ENCODE measurements around the gene STEAP4.

Gene STEAP4

GRCh38 chr7:88328787-88329186, 22.1 kb upstream of the STEAP4 start:
- no peak for ATAC-seq (ENCODE audit: low read depth)
- Mint-ChIP-seq H3K4me3 (no peak overlapping the region), H3K4me1 (no peaks in the 10 kb centered on the region), H3K36me3 (no peaks in the 10 kb centered on the region), H3K9me3 (no peaks in the 10 kb centered on the region), H3K27me3 (no peaks in the 10 kb centered on the region), H3K27ac (no peak overlapping the region)
- no peak for DNase-seq (ENCODE audit: low spot score in 2 of 2)

GRCh38 chr7:88324699-88325098, 18.0 kb upstream of the STEAP4 start:
- no peak for ATAC-seq (ENCODE audit: low read depth)
- no peak overlapping the region for H3K27ac Mint-ChIP-seq
- H3K4me1 Mint-ChIP-seq, result peaks cover 4% of the 10 kb centered on the region
- H3K9me3 Mint-ChIP-seq, result no peaks in the 10 kb centered on the region
- DNase-seq (ENCODE audit: low spot score in 2 of 2), result no peak
- no peak overlapping the region for H3K4me3 Mint-ChIP-seq
- H3K27me3 Mint-ChIP-seq, result no peaks in the 10 kb centered on the region
- H3K36me3 Mint-ChIP-seq, result no peaks in the 10 kb centered on the region

- H3K36me3 Mint-ChIP-seq, result no peaks in the 10 kb centered on the region
- H3K4me3 Mint-ChIP-seq, result no peak overlapping the region
- H3K9me3 Mint-ChIP-seq, result no peaks in the 10 kb centered on the region
- no peaks in the 10 kb centered on the region for H3K27me3 Mint-ChIP-seq
- peak; percentile 24 for ATAC-seq (ENCODE audit: low read depth)
- no peak for DNase-seq (ENCODE audit: low spot score in 2 of 2)
- H3K4me1 Mint-ChIP-seq, result peaks cover 4% of the 10 kb centered on the region
- no peak overlapping the region for H3K27ac Mint-ChIP-seq
Observed at GRCh38 chr7:88322151-88322550, 15.5 kb upstream of the STEAP4 start.

GRCh38 chr7:88321694-88322093, 15.0 kb upstream of the STEAP4 start:
- H3K27me3 Mint-ChIP-seq, result no peaks in the 10 kb centered on the region
- DNase-seq (ENCODE audit: low spot score in 2 of 2) (no peak), ATAC-seq (ENCODE audit: low read depth) (no peak)
- H3K4me3 Mint-ChIP-seq, result no peak overlapping the region
- H3K36me3 Mint-ChIP-seq, result no peaks in the 10 kb centered on the region
- no peak overlapping the region for H3K27ac Mint-ChIP-seq
- H3K4me1 Mint-ChIP-seq, result peaks cover 4% of the 10 kb centered on the region
- H3K9me3 Mint-ChIP-seq, result no peaks in the 10 kb centered on the region

- H3K9me3 Mint-ChIP-seq, result peaks cover 4% of the 10 kb centered on the region
- H3K4me1 Mint-ChIP-seq, result peaks cover 4% of the 10 kb centered on the region
- H3K27me3 Mint-ChIP-seq, result peaks cover 2% of the 10 kb centered on the region
- H3K27ac Mint-ChIP-seq, result no peak overlapping the region
- DNase-seq (ENCODE audit: low spot score in 2 of 2) (no peak), ATAC-seq (ENCODE audit: low read depth) (no peak)
- no peaks in the 10 kb centered on the region for H3K36me3 Mint-ChIP-seq
- H3K4me3 Mint-ChIP-seq, result no peak overlapping the region
Observed at GRCh38 chr7:88318196-88318595, 11.5 kb upstream of the STEAP4 start.

GRCh38 chr7:88317422-88317821, 10.7 kb upstream of the STEAP4 start:
- Mint-ChIP-seq H3K9me3 (peaks cover 4% of the 10 kb centered on the region), H3K4me1 (peaks cover 4% of the 10 kb centered on the region), H3K36me3 (no peaks in the 10 kb centered on the region), H3K27ac (no peak overlapping the region), H3K27me3 (peaks cover 2% of the 10 kb centered on the region), H3K4me3 (no peak overlapping the region)
- ATAC-seq (ENCODE audit: low read depth) (no peak), DNase-seq (ENCODE audit: low spot score in 2 of 2) (no peak)

GRCh38 chr7:88316456-88316855, 9.8 kb upstream of the STEAP4 start:
- Mint-ChIP-seq H3K4me3 (no peak overlapping the region), H3K27me3 (peaks cover 3% of the 10 kb centered on the region), H3K4me1 (no peaks in the 10 kb centered on the region), H3K9me3 (peaks cover 4% of the 10 kb centered on the region), H3K27ac (no peak overlapping the region), H3K36me3 (no peaks in the 10 kb centered on the region)
- ATAC-seq (ENCODE audit: low read depth) (no peak), DNase-seq (ENCODE audit: low spot score in 2 of 2) (no peak)

- peaks cover 3% of the 10 kb centered on the region for H3K27me3 Mint-ChIP-seq
- no peak for ATAC-seq (ENCODE audit: low read depth)
- H3K36me3 Mint-ChIP-seq, result no peaks in the 10 kb centered on the region
- no peak for DNase-seq (ENCODE audit: low spot score in 2 of 2)
- H3K4me1 Mint-ChIP-seq, result no peaks in the 10 kb centered on the region
- no peak overlapping the region for H3K27ac Mint-ChIP-seq
- H3K4me3 Mint-ChIP-seq, result no peak overlapping the region
- H3K9me3 Mint-ChIP-seq, result peaks cover 4% of the 10 kb centered on the region
Observed at GRCh38 chr7:88315522-88315921, 8.8 kb upstream of the STEAP4 start.

- ATAC-seq (ENCODE audit: low read depth), result no peak
Observed at GRCh38 chr7:88314061-88314491, 7.4 kb upstream of the STEAP4 start.

GRCh38 chr7:88312061-88312663, 5.5 kb upstream of the STEAP4 start:
- peaks cover 3% of the 10 kb centered on the region for H3K27me3 Mint-ChIP-seq

More at GRCh38 chr7:88314061-88314491, 7.4 kb upstream of the STEAP4 start:
- Mint-ChIP-seq H3K27me3 (peaks cover 3% of the 10 kb centered on the region), H3K27ac (no peak overlapping the region), H3K9me3 (peaks cover 4% of the 10 kb centered on the region), H3K36me3 (no peaks in the 10 kb centered on the region), H3K4me1 (no peaks in the 10 kb centered on the region), H3K4me3 (no peak overlapping the region)
- no peak for DNase-seq (ENCODE audit: low spot score in 2 of 2)

GRCh38 chr7:88311675-88312036, 5.0 kb upstream of the STEAP4 start:
- no peak overlapping the region for H3K4me3 Mint-ChIP-seq
- H3K27ac Mint-ChIP-seq, result no peak overlapping the region
- ATAC-seq (ENCODE audit: low read depth), result no peak
- no peak for DNase-seq (ENCODE audit: low spot score in 2 of 2)
- no peaks in the 10 kb centered on the region for H3K4me1 Mint-ChIP-seq
- peaks cover 5% of the 10 kb centered on the region for H3K27me3 Mint-ChIP-seq
- no peaks in the 10 kb centered on the region for H3K36me3 Mint-ChIP-seq
- peaks cover 4% of the 10 kb centered on the region for H3K9me3 Mint-ChIP-seq

More at GRCh38 chr7:88312061-88312663, 5.5 kb upstream of the STEAP4 start:
- H3K4me1 Mint-ChIP-seq, result no peaks in the 10 kb centered on the region
- ATAC-seq (ENCODE audit: low read depth), result no peak
- no peaks in the 10 kb centered on the region for H3K36me3 Mint-ChIP-seq
- H3K9me3 Mint-ChIP-seq, result peaks cover 4% of the 10 kb centered on the region
- no peak overlapping the region for H3K27ac Mint-ChIP-seq
- DNase-seq (ENCODE audit: low spot score in 2 of 2), result no peak
- H3K4me3 Mint-ChIP-seq, result no peak overlapping the region

GRCh38 chr7:88310956-88311674, 4.4 kb upstream of the STEAP4 start:
- ATAC-seq (ENCODE audit: low read depth), result no peak
- DNase-seq (ENCODE audit: low spot score in 2 of 2), result no peak
- Mint-ChIP-seq H3K4me1 (peaks cover 2% of the 10 kb centered on the region), H3K9me3 (peaks cover 2% of the 10 kb centered on the region), H3K36me3 (no peaks in the 10 kb centered on the region), H3K4me3 (no peak overlapping the region), H3K27me3 (peaks cover 5% of the 10 kb centered on the region), H3K27ac (no peak overlapping the region)

GRCh38 chr7:88309819-88310218, 3.1 kb upstream of the STEAP4 start:
- Mint-ChIP-seq H3K36me3 (no peaks in the 10 kb centered on the region), H3K4me3 (no peak overlapping the region), H3K27me3 (peaks cover 6% of the 10 kb centered on the region)

GRCh38 chr7:88307823-88308222, 1.1 kb upstream of the STEAP4 start:
- Mint-ChIP-seq H3K27me3 (peaks cover 6% of the 10 kb centered on the region), H3K27ac (no peak overlapping the region), H3K4me1 (peaks cover 2% of the 10 kb centered on the region), H3K4me3 (no peak overlapping the region), H3K36me3 (no peaks in the 10 kb centered on the region), H3K9me3 (no peaks in the 10 kb centered on the region)
- ATAC-seq (ENCODE audit: low read depth) (no peak), DNase-seq (ENCODE audit: low spot score in 2 of 2) (no peak)

More at GRCh38 chr7:88309819-88310218, 3.1 kb upstream of the STEAP4 start:
- peaks cover 2% of the 10 kb centered on the region for H3K4me1 Mint-ChIP-seq
- no peak for DNase-seq (ENCODE audit: low spot score in 2 of 2)
- H3K9me3 Mint-ChIP-seq, result no peaks in the 10 kb centered on the region
- no peak overlapping the region for H3K27ac Mint-ChIP-seq
- no peak for ATAC-seq (ENCODE audit: low read depth)

GRCh38 chr7:88307412-88307811, 718 bp upstream of the STEAP4 start:
- Mint-ChIP-seq H3K4me3 (no peak overlapping the region), H3K4me1 (peaks cover 2% of the 10 kb centered on the region), H3K27me3 (peaks cover 6% of the 10 kb centered on the region), H3K27ac (no peak overlapping the region), H3K9me3 (no peaks in the 10 kb centered on the region), H3K36me3 (no peaks in the 10 kb centered on the region)
- ATAC-seq (ENCODE audit: low read depth) (no peak), DNase-seq (ENCODE audit: low spot score in 2 of 2) (no peak)
